HUES64 (cell line): ENCODE results near the gene GCNT2.
"Not testable (repeated sequence)": the region's sequence is repeated elsewhere in the genome, so short reads cannot be mapped to it uniquely, and the experiment has no call there.

ENCODE experiments used
- H3K27ac ChIP-seq: 2 replicates; pipeline ENCODE4 v1.7.0; 2013; ENCODE audit warnings: low read depth, low read length, inconsistent platforms
- H3K27me3 ChIP-seq: 2 replicates; pipeline ENCODE4 v1.6.1; 2013; ENCODE audit warnings: mild to moderate bottlenecking, low read length; ENCODE audit not compliant: insufficient read depth
- H3K36me3 ChIP-seq: 2 replicates; pipeline ENCODE4 v1.6.1; 2013; ENCODE audit warnings: mild to moderate bottlenecking, low read length; ENCODE audit not compliant: insufficient read depth
- H3K4me1 ChIP-seq: 2 replicates; pipeline ENCODE4 v1.6.1; 2013; ENCODE audit warnings: mild to moderate bottlenecking, low read length, moderate library complexity; ENCODE audit not compliant: insufficient read depth
- H3K4me3 ChIP-seq: 2 replicates; pipeline ENCODE4 v1.5.1; 2013; ENCODE audit warnings: mild to moderate bottlenecking, low read length, moderate library complexity
- H3K9ac ChIP-seq: 2 replicates; pipeline ENCODE4 v1.6.1; 2013; ENCODE audit warnings: mild to moderate bottlenecking, low read depth, low read length
- H3K9me3 ChIP-seq: 2 replicates; pipeline ENCODE4 v1.6.1; 2013; ENCODE audit warnings: low read depth, low read length; ENCODE audit not compliant: insufficient read depth
- WGBS: fragments of 150-250, 120-280 bp; methylation state at CpG from one replicate; pipeline ENCODE4 v1.1.7; 2013; ENCODE audit warnings: missing lambda C conversion rate; 5-methylcytosine and 5-hydroxymethylcytosine counted together

GCNT2 gene

DNA sequence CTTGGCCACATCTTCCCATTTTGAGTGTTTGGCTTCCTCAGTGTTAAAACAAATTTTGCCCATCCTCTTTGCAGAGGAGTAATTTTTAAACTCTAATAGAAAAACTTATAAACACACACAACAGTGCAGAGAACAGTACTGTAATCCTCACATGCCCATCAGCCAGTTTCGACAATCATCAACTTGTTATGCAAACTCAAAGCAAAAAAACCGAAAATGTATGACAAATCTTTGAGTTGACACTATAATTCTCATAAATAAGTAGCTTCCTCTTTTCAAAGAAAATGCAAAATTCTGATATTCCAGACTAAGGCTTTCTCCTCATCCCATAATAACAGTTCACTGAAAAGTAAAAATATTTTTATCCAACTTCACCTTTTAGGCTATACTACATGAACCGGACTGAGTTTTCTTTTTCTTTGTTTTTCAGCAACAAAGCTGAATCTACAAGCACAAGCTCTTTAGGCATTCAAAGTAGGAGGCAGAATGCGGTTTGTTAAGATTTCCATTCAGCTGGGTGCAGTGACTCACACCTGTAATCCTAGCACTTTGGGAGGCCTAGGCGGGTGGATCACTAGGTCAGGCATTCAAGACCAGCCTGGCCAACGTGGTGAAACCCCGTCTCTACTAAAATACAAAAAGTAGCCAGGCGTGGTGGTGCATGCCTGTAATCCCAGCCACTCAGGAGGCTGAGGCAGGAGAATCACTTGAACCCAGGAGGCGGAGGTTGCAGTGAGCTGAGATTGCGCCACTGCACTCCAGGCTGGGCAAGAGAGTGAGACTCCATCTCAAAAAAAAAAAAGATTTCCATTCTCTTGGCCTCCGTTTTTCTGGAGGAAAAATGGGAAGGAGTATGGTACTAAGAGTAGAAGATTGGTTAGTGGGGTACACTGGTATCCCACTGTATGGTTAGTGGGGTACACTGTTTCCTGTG, 74.8 kb downstream of the GCNT2 start:
- Histone ChIP-seq H3K36me3 (no peaks in the 10 kb centered on the region), H3K9me3 (no peaks in the 10 kb centered on the region), H3K9ac (peak overlapping the region; percentile 57), H3K4me1 (peaks cover 71% of the 10 kb centered on the region), H3K4me3 (peak overlapping the region; percentile 15; the same call in 1 of the 2 replicates), H3K27ac (peak overlapping the region; percentile 89), H3K27me3 (no peaks in the 10 kb centered on the region)
- WGBS, result 50% methylated on average over 11 of the region's 11 CpGs

DNA sequence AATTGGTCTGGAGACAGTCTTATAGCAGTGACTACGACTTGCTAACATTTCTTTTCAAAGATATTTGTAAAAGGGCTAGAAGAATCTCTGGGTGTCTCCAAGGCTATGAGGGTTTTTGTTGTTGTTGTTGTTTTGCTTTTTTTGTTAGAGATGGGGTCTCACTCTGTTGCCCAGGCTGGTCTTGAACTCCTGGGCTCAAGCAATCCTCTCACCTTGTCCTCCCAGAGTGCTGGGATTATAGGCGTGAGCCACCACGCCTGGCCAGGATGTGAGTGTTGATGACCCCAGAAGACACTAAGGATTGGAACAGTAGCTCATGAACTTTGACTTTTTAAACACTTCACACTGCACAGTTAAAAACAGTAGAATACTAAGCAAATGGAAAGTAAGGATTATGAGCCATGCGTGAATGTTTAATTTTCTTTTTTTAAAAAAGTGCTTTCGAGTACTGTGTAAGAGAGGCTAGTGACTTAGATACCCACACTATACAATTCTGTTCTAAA, 76.4 kb downstream of the GCNT2 start:
- H3K4me1 ChIP-seq, result peaks cover 64% of the 10 kb centered on the region
- no peaks in the 10 kb centered on the region for H3K27me3 ChIP-seq
- no peaks in the 10 kb centered on the region for H3K9me3 ChIP-seq
- no peak overlapping the region for H3K9ac ChIP-seq
- H3K36me3 ChIP-seq, result no peaks in the 10 kb centered on the region
- WGBS, result 91% methylated on average over 3 of the region's 5 CpGs
- H3K4me3 ChIP-seq, result no peak overlapping the region
- H3K27ac ChIP-seq, result no peak overlapping the region

DNA sequence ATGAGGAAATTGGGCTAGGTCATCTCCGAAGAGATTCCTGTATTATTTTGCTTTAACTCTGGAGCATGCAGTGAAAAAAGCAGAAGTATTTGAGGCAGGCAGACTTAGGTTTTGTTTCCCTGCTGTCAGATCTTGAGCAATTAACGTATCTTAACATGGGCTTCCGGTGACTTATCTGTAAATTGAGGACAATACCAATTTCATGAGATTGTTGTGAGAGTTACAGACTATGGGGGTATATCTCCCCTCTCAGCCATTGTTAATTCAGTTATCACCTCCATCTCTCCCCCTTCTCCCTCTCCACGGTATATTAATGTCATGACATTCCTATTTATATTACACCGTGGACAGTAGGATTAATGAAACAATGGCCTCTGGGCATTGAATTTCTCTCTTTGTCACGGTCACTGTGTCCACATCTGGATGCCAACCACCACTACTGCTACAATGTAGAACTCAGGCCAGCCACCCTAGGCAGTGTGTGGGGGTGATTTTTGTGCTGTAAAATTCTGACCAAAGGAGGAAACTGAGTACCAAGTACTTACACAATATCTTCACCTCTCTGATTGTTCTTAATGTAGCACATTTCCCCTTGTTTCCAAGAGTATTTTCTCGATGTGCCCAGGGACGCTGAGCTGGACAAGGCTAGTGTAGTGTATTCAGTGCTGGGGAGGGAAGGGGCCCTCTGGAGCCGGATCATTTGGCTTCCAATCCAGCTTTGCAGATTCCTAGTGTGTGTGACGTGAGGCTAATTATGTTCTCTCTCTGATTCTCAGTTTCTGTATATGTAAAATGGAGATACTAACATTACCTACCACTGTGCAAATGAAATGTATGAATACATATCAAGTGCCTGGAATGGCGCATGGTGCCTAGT, 77.2 kb downstream of the GCNT2 start:
- Histone ChIP-seq H3K27me3 (no peaks in the 10 kb centered on the region), H3K27ac (no peak overlapping the region), H3K4me1 (peaks cover 62% of the 10 kb centered on the region), H3K4me3 (no peak overlapping the region), H3K9ac (no peak overlapping the region), H3K9me3 (no peaks in the 10 kb centered on the region), H3K36me3 (no peaks in the 10 kb centered on the region)
- 87% methylated on average over 11 of the region's 11 CpGs for WGBS

GRCh38 chr6:10599046-10599445, 77.9 kb downstream of the GCNT2 start:
- peaks cover 55% of the 10 kb centered on the region for H3K4me1 ChIP-seq
- no peak overlapping the region for H3K4me3 ChIP-seq
- no peak overlapping the region for H3K9ac ChIP-seq
- WGBS, result 93% methylated on average over 7 of the region's 7 CpGs
- no peaks in the 10 kb centered on the region for H3K36me3 ChIP-seq
- H3K27me3 ChIP-seq, result no peaks in the 10 kb centered on the region
- no peak overlapping the region for H3K27ac ChIP-seq
- H3K9me3 ChIP-seq, result no peaks in the 10 kb centered on the region

DNA sequence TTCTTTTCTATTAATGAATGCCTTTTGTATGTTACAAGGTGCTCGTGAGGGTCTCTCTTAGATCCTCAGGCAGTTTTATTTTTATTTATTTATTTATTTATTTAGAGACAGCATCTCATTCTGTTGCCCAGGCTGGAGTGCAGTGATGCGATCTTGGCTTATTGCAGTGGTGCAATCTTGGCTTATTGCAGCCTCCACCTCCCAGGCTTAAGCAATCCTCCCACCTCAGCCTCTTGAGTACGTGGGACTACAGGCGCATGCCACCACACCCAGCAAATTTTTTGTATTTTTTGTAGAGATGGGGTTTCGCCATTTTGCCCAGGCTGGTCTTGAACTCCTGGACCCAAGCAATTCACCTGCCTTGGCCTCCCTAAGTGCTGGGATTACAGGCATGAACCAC, 79.5 kb downstream of the GCNT2 start:
- WGBS, result 100% methylated on average over 2 of the region's 5 CpGs
- peaks cover 40% of the 10 kb centered on the region for H3K4me1 ChIP-seq

GRCh38 chr6:10603219-10603618, 82.1 kb downstream of the GCNT2 start:
- peaks cover 2% of the 10 kb centered on the region; the same call in 1 of the 2 replicates for H3K36me3 ChIP-seq
- peaks cover 22% of the 10 kb centered on the region for H3K4me1 ChIP-seq
- no peak overlapping the region for H3K4me3 ChIP-seq
- H3K27ac ChIP-seq, result no peak overlapping the region
- no peaks in the 10 kb centered on the region for H3K27me3 ChIP-seq
- no peak overlapping the region for H3K9ac ChIP-seq
- H3K9me3 ChIP-seq, result no peaks in the 10 kb centered on the region
- WGBS, result 96% methylated on average over 6 of the region's 6 CpGs

More for the DNA sequence above, 79.5 kb downstream of the GCNT2 start:
- not testable (repeated sequence) for H3K27ac ChIP-seq, H3K27me3 ChIP-seq, H3K36me3 ChIP-seq, H3K9me3 ChIP-seq, H3K4me3 ChIP-seq, H3K9ac ChIP-seq

GRCh38 chr6:10609038-10609437, 87.9 kb downstream of the GCNT2 start:
- no peak overlapping the region for H3K27ac ChIP-seq
- H3K27me3 ChIP-seq, result no peaks in the 10 kb centered on the region
- WGBS, result 98% methylated on average over 1 of the region's 1 CpG
- peaks cover 5% of the 10 kb centered on the region; the same call in 1 of the 2 replicates for H3K36me3 ChIP-seq
- 0 out of 2 replicates have a peak, but pooled peaks cover 4% of the 10 kb centered on the region for H3K9me3 ChIP-seq
- H3K4me3 ChIP-seq, result no peak overlapping the region
- H3K4me1 ChIP-seq, result peaks cover 11% of the 10 kb centered on the region
- no peak overlapping the region for H3K9ac ChIP-seq

GRCh38 chr6:10610289-10610688, 89.1 kb downstream of the GCNT2 start:
- WGBS, result 92% methylated on average over 1 of the region's 1 CpG
- H3K36me3 ChIP-seq, result peaks cover 5% of the 10 kb centered on the region; the same call in 1 of the 2 replicates

GRCh38 chr6:10612161-10612560, 91.0 kb downstream of the GCNT2 start:
- Histone ChIP-seq H3K36me3 (peaks cover 5% of the 10 kb centered on the region; the same call in 1 of the 2 replicates), H3K27ac (no peak overlapping the region), H3K4me3 (no peak overlapping the region), H3K9me3 (0 out of 2 replicates have a peak, but pooled peaks cover 4% of the 10 kb centered on the region), H3K9ac (no peak overlapping the region), H3K27me3 (no peaks in the 10 kb centered on the region), H3K4me1 (peaks cover 11% of the 10 kb centered on the region)
- WGBS, result 90% methylated on average over 7 of the region's 8 CpGs

More at GRCh38 chr6:10610289-10610688, 89.1 kb downstream of the GCNT2 start:
- H3K9me3 ChIP-seq, result 0 out of 2 replicates have a peak, but pooled peaks cover 4% of the 10 kb centered on the region
- H3K27ac ChIP-seq, result no peak overlapping the region
- no peaks in the 10 kb centered on the region for H3K27me3 ChIP-seq
- no peak overlapping the region for H3K9ac ChIP-seq
- H3K4me1 ChIP-seq, result peaks cover 11% of the 10 kb centered on the region
- no peak overlapping the region for H3K4me3 ChIP-seq

- Histone ChIP-seq H3K4me1 (peaks cover 11% of the 10 kb centered on the region), H3K36me3 (peaks cover 3% of the 10 kb centered on the region; the same call in 1 of the 2 replicates), H3K27me3 (no peaks in the 10 kb centered on the region), H3K9ac (no peak overlapping the region), H3K4me3 (no peak overlapping the region), H3K27ac (no peak overlapping the region), H3K9me3 (0 out of 2 replicates have a peak, but pooled peaks cover 4% of the 10 kb centered on the region)
- WGBS, result 48% methylated on average over 2 of the region's 3 CpGs
Observed at GRCh38 chr6:10613077-10613476, 91.9 kb downstream of the GCNT2 start.
